ENCODE measurements around the gene PPDPF.

DNA sequence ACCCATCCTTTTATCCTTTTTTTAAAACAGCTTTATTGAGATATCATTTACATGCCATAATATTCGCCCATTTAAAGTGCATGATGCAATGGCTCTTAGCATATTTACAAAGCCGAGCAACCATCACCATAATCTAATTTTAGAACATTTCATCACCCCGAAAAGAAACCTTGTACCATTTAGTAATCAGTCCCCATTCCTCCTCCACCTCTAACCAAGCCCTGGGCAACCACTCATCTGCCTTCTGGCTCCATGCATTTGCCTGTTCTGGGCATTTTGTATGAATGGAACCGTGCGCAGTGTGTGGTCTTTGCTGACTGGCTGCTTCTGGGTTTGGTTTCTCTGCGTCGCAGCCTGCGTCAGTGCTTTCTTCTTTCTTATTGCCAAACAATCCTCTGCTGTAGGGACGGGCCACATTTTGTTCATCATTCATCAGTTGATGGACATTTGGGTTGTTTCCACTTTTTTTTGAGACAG lies 11.4 kb upstream of the PPDPF start:
- no peak for TF ChIP-seq ZNF565 (CRISPR knock-in tag; conservative IDR thresholded peaks at IDR 0.05; ENCODE audit: low read depth)
- TF ChIP-seq, protein P1, sequence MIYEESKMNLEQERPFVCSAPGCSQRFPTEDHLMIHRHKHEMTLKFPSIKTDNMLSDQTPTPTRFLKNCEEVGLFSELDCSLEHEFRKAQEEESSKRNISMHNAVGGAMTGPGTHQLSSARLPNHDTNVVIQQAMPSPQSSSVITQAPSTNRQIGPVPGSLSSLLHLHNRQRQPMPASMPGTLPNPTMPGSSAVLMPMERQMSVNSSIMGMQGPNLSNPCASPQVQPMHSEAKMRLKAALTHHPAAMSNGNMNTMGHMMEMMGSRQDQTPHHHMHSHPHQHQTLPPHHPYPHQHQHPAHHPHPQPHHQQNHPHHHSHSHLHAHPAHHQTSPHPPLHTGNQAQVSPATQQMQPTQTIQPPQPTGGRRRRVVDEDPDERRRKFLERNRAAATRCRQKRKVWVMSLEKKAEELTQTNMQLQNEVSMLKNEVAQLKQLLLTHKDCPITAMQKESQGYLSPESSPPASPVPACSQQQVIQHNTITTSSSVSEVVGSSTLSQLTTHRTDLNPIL (CRISPR knock-in tag; IDR thresholded peaks at IDR 0.05; ENCODE audit: low read depth), result no peak
- TF ChIP-seq ESRRG (CRISPR knock-in tag; IDR thresholded peaks at IDR 0.05), result no peak
- TF ChIP-seq BACH2 (CRISPR knock-in tag; IDR thresholded peaks at IDR 0.05; ENCODE audit: borderline replicate concordance), result no peak
- TF ChIP-seq ISL1 (CRISPR knock-in tag; IDR thresholded peaks at IDR 0.05), result no peak
- TF ChIP-seq, protein P2, sequence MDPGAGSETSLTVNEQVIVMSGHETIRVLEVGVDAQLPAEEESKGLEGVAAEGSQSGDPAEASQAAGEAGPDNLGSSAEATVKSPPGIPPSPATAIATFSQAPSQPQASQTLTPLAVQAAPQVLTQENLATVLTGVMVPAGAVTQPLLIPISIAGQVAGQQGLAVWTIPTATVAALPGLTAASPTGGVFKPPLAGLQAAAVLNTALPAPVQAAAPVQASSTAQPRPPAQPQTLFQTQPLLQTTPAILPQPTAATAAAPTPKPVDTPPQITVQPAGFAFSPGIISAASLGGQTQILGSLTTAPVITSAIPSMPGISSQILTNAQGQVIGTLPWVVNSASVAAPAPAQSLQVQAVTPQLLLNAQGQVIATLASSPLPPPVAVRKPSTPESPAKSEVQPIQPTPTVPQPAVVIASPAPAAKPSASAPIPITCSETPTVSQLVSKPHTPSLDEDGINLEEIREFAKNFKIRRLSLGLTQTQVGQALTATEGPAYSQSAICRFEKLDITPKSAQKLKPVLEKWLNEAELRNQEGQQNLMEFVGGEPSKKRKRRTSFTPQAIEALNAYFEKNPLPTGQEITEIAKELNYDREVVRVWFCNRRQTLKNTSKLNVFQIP (CRISPR knock-in tag; IDR thresholded peaks at IDR 0.05; ENCODE audit: borderline replicate concordance, low read depth), result no peak
- no peak for TF ChIP-seq RARB (CRISPR knock-in tag; IDR thresholded peaks at IDR 0.05)
- no peak for TF ChIP-seq ZNF8 (CRISPR knock-in tag; IDR thresholded peaks at IDR 0.05)
- TF ChIP-seq, protein P3, sequence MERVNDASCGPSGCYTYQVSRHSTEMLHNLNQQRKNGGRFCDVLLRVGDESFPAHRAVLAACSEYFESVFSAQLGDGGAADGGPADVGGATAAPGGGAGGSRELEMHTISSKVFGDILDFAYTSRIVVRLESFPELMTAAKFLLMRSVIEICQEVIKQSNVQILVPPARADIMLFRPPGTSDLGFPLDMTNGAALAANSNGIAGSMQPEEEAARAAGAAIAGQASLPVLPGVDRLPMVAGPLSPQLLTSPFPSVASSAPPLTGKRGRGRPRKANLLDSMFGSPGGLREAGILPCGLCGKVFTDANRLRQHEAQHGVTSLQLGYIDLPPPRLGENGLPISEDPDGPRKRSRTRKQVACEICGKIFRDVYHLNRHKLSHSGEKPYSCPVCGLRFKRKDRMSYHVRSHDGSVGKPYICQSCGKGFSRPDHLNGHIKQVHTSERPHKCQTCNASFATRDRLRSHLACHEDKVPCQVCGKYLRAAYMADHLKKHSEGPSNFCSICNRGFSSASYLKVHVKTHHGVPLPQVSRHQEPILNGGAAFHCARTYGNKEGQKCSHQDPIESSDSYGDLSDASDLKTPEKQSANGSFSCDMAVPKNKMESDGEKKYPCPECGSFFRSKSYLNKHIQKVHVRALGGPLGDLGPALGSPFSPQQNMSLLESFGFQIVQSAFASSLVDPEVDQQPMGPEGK (CRISPR knock-in tag; IDR thresholded peaks at IDR 0.05; ENCODE audit: borderline replicate concordance), result no peak
- TF ChIP-seq ZFP3 (CRISPR knock-in tag; IDR thresholded peaks at IDR 0.05), result no peak
- no peak for TF ChIP-seq ZC3H10 (CRISPR knock-in tag; IDR thresholded peaks at IDR 0.05)
- no peak for TF ChIP-seq CSRNP3 (CRISPR knock-in tag; IDR thresholded peaks at IDR 0.05)
- TF ChIP-seq ARNTL (CRISPR knock-in tag; IDR thresholded peaks at IDR 0.05; ENCODE audit: borderline replicate concordance, low read depth), result no peak
- TF ChIP-seq SNAI2 (CRISPR knock-in tag; IDR thresholded peaks at IDR 0.05), result no peak
